Measurements from ENCODE around the gene ULBP2. TPM values are rescaled to one million over a fixed set of nuclear protein-coding genes. Genes with fewer than 3 reads are reported as not detected.
"Not testable (repeated sequence)": the region's sequence is repeated elsewhere in the genome, so short reads cannot be mapped to it uniquely, and the experiment has no call there.

Gene ULBP2
- total RNA-seq, 1 donor from 2014 or later = not detected

DNA sequence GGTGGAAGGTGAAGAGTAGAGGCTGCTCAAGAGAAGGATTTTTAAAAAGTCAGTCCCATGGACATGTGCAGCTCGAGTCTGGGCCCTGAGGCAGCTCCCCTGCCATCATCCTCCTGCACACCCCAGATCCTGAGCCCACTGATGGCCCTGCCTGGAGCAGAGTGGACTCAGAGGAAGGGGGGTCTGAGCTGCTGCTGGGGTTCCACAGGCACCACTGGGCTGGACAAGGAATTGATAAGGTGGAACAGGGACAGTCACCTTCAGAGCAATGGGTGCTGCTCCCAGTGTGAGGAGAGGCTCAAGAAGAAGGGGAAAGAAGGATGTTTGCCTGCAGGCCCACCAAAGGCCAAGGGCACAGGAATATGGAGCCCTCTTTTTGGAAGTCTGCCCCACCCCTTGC, 6.2 kb downstream of the ULBP2 start:
- DNase-seq (ENCODE audit: low spot score in 2 of 2) = no peak
- TF ChIP-seq, protein P1, sequence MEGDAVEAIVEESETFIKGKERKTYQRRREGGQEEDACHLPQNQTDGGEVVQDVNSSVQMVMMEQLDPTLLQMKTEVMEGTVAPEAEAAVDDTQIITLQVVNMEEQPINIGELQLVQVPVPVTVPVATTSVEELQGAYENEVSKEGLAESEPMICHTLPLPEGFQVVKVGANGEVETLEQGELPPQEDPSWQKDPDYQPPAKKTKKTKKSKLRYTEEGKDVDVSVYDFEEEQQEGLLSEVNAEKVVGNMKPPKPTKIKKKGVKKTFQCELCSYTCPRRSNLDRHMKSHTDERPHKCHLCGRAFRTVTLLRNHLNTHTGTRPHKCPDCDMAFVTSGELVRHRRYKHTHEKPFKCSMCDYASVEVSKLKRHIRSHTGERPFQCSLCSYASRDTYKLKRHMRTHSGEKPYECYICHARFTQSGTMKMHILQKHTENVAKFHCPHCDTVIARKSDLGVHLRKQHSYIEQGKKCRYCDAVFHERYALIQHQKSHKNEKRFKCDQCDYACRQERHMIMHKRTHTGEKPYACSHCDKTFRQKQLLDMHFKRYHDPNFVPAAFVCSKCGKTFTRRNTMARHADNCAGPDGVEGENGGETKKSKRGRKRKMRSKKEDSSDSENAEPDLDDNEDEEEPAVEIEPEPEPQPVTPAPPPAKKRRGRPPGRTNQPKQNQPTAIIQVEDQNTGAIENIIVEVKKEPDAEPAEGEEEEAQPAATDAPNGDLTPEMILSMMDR (IDR thresholded peaks at IDR 0.05) = no peak
- Histone ChIP-seq H3K27me3 (no peaks in the 10 kb centered on the region), H3K36me3 (no peaks in the 10 kb centered on the region), H3K27ac (no peak overlapping the region), H3K4me3 (no peak overlapping the region), H3K9me3 (no peaks in the 10 kb centered on the region), H3K4me1 (no peaks in the 10 kb centered on the region)
- intact Hi-C loops (cut with DNase I) = no loop called here

DNA sequence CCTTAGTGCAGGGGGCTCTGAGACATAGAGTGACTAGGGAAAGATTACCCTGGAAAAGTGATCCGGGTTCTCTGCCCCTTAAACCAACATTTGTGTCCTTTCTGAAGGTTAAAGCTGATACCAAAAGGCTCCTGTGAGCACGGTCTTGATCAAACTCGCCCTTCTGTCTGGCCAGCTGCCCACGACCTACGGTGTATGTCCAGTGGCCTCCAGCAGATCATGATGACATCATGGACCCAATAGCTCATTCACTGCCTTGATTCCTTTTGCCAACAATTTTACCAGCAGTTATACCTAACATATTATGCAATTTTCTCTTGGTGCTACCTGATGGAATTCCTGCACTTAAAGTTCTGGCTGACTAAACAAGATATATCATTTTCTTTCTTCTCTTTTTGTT, 6.8 kb downstream of the ULBP2 start:
- no peak for DNase-seq (ENCODE audit: low spot score in 2 of 2)
- TF ChIP-seq, protein P1 (IDR thresholded peaks at IDR 0.05) = no peak
- no peaks in the 10 kb centered on the region for H3K36me3 ChIP-seq
- no peak overlapping the region for H3K4me3 ChIP-seq
- no peaks in the 10 kb centered on the region for H3K27me3 ChIP-seq
- no peak overlapping the region for H3K27ac ChIP-seq
- H3K4me1 ChIP-seq = no peaks in the 10 kb centered on the region
- H3K9me3 ChIP-seq = no peaks in the 10 kb centered on the region
- intact Hi-C loops (cut with DNase I) = no loop called here

DNA sequence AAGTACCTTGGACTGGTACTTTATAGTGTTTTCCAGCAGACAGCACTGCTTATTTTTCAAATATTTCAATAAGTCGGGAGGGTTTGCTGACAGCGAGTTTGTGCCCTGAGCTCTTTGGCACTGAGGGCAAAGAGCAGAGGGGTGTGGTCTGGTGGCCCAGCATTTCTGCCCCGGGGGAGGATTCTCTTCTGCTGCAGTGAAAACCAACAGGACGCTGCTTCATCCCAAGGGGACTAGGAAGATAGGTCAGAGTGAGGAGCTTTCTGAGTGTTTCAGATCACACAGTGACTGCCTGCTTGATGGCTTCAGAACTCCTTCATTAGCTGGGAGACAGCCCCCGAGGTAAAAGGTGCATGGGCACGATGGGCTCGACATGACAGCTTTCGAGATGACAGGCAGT, 8.6 kb downstream of the ULBP2 start:
- Histone ChIP-seq H3K36me3 (no peaks in the 10 kb centered on the region), H3K27me3 (no peaks in the 10 kb centered on the region), H3K4me1 (no peaks in the 10 kb centered on the region), H3K27ac (no peak overlapping the region), H3K9me3 (no peaks in the 10 kb centered on the region), H3K4me3 (no peak overlapping the region)
- no peak for DNase-seq (ENCODE audit: low spot score in 2 of 2)
- intact Hi-C loops (cut with DNase I) = no loop called here
- TF ChIP-seq, protein P1 (IDR thresholded peaks at IDR 0.05) = no peak

DNA sequence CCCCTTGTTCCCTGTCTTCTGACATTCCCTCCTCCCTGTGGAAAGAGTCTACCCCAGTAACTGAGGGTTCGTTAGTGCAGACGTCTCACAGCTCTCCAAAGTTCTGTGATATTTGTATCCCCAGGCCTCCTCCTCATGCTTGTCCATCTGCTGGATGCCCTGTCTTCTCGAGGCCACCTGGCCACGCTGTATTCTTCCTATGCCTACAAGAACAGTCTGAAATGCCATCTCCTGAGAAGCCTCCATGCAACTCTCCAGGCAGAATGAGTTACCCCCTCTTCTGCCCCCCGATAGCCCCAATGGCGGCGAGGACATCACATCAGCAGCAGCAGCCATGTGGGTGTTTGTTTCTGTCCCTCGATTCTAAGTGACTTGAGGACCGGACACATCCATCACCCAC, 9.3 kb downstream of the ULBP2 start:
- no peak for DNase-seq (ENCODE audit: low spot score in 2 of 2)
- intact Hi-C loops (cut with DNase I) = no loop called here
- Histone ChIP-seq H3K9me3 (no peaks in the 10 kb centered on the region), H3K4me3 (no peak overlapping the region), H3K27ac (no peak overlapping the region), H3K4me1 (no peaks in the 10 kb centered on the region), H3K27me3 (peaks cover 2% of the 10 kb centered on the region), H3K36me3 (no peaks in the 10 kb centered on the region)
- TF ChIP-seq, protein P1 (IDR thresholded peaks at IDR 0.05) = no peak

DNA sequence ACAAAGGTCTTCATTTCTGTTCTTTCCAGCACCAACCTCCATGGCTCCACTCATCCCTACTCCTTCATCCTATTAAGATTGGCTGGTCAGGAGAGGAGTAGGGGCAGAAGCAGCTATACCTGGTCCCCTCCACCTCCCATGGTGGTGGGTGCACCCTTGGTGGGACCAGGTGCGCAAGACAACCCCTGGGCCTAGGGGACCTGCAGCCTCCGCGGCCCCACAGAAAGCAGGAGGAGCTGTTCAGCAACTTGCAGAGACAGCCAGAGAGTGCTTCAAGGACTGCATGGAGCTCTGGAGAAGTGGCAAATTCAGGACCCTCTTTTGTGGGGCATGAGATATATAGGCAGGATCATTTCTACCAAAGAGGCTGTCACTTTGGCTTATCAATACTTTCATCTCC, 9.8 kb downstream of the ULBP2 start:
- intact Hi-C loops (cut with DNase I) = no loop called here
- Histone ChIP-seq H3K36me3 (no peaks in the 10 kb centered on the region), H3K27ac (no peak overlapping the region), H3K4me3 (no peak overlapping the region), H3K4me1 (no peaks in the 10 kb centered on the region), H3K9me3 (no peaks in the 10 kb centered on the region), H3K27me3 (peaks cover 5% of the 10 kb centered on the region)
- DNase-seq (ENCODE audit: low spot score in 2 of 2) = peak in 1 of 2 donors; percentile 37
- TF ChIP-seq, protein P1 (IDR thresholded peaks at IDR 0.05) = no peak

DNA sequence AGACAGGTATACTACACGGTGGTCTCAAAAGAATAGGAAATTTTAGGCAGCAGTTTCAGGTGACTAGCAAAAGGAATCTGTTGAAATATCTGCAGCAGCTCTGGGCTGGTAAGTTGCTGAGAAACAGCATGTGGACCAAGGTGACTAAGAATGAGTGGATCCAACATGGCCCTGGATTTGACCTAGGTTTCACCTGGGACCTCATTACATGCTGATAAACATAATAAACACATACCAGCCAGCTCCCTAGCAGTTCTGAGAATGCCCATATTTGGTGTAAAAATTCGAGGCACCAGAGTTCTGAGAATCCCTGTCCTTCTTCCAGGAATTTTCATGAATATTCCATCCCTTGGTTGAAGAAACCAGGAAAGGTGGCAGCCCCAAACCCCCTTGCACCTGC, 11.6 kb downstream of the ULBP2 start:
- H3K27ac ChIP-seq; H3K27me3 ChIP-seq; intact Hi-C loops (cut with DNase I); H3K4me1 ChIP-seq; H3K9me3 ChIP-seq; H3K36me3 ChIP-seq; DNase-seq (ENCODE audit: low spot score in 2 of 2); H3K4me3 ChIP-seq: not testable (repeated sequence)

DNA sequence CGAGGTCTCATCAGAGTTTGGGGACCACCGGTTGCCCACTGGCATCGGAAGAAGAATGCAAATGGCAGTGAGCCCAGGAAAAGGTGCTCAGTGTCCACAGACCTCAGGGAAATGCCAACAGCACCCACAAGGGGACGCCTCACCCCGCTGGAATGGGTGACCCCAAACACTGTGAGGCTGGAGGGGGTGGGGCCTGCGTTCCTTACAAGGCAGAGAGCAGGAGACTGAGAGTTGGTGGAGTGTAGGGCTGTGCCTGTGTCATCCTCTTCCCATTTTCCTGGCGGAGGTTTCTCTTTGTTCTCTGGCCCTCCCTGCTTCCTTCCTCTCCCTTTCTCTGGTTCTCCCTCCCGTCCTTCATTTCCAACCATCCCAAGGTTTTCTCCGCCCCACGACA, 12.1 kb downstream of the ULBP2 start:
- H3K27ac ChIP-seq; DNase-seq (ENCODE audit: low spot score in 2 of 2); H3K4me1 ChIP-seq; intact Hi-C loops (cut with DNase I); H3K4me3 ChIP-seq; H3K27me3 ChIP-seq; H3K9me3 ChIP-seq; H3K36me3 ChIP-seq: not testable (repeated sequence)

DNA sequence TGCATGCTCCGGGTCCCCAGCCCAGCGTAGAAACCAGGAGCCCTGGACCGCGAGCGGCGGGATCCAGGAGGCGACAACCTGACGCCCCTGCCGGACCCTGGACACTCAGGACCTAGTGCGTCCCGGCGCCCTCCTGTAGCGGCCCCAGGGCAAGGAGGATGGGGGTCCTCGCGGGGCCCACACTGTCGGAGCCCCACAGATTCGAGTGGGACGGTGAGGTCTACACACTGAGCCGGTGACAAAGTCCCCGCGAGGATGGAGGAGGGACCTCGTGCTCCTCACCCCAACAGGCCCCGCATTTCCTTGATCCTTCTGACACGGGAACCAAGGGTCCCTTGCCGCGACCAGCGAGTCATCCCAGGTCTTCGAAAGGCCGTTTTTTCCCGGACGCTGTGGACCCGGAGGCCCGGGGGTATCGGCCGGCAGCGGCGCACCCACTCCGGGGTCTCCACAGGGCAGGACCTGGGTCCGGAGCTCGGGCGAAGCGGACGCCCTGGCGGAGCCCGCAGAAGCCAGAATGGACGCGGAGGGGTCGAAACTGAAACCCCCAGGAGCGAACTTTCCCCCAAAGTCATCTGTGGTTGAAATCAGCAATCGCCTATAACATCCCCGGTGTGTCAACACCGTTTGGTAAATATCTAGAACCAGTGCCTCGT, 12.6 kb downstream of the ULBP2 start:
- H3K9me3 ChIP-seq; H3K36me3 ChIP-seq; H3K27me3 ChIP-seq; DNase-seq (ENCODE audit: low spot score in 2 of 2); H3K4me1 ChIP-seq; H3K27ac ChIP-seq; intact Hi-C loops (cut with DNase I); H3K4me3 ChIP-seq: not testable (repeated sequence)

DNA sequence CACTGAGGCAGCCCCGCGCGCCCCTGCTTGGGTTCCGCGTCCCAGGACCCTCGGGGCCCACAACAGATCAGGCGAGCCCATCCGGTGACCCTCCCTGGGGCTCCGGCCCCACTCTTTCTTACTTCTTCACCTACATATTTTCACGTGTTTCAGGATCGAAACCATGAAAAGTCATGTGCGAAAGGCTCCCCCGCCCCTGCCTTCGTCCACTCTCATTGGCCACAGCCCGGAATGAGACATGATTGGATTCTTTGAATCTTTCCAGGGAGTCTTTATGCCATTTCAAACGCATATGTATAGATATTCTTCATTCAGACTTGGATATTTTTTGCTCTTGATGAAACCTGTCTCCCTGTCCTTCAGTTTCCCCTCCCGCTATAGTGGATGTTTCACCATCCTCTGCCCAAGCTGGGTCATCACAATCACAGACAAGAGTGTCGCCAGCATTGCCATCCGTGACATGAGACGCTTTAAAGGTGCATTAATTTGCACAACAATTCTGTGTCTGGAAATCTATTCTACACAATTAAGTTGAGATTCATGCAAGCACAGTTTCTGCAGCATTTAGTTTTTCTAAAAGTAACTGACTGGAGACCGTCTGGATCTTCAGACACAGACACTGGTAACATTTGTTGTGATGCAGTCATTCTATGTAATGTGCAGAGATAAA, 13.3 kb downstream of the ULBP2 start:
- H3K4me1 ChIP-seq; H3K27ac ChIP-seq; H3K4me3 ChIP-seq; H3K36me3 ChIP-seq; H3K9me3 ChIP-seq; DNase-seq (ENCODE audit: low spot score in 2 of 2); H3K27me3 ChIP-seq; intact Hi-C loops (cut with DNase I): not testable (repeated sequence)

Data from ascending aorta (tissue), 2 donors.